ENCODE data around the gene MC4R.

- TF ChIP-seq POLR2AphosphoS5 (IDR thresholded peaks at IDR 0.05; ENCODE audit: low read depth, low read length) = no peak
- TF ChIP-seq POLR2A (IDR thresholded peaks at IDR 0.05; ENCODE audit: low read depth, low read length) = no peak
Observed at GRCh38 chr18:60377778-60378469, 5.3 kb upstream of the MC4R start.
